Hindlimb muscle (tissue), 1 donor: ENCODE measurements around the gene TLR2. TPM values are rescaled to one million over a fixed set of nuclear protein-coding genes. Genes with fewer than 3 reads are reported as not detected.

ENCODE experiments used
- DNase-seq: peaks from one replicate; pipeline ENCODE4 v3.0.0-alpha.2; 2013
- polyA plus RNA-seq: library from polyadenylated mRNA; unstranded; fragments of 120-200 nt; gene quantifications from one replicate; pipeline ENCODE4 v1.2.1, GENCODE V29; 2013; ENCODE audit not compliant: insufficient read length

Gene TLR2
- polyA plus RNA-seq, 1 donor = 4.6 TPM

- no peak for DNase-seq
Measured at GRCh38 chr4:153731239-153731638, 47.2 kb downstream of the TLR2 start.

GRCh38 chr4:153733751-153734448 is 49.8 kb downstream of the TLR2 start:
- no peak for DNase-seq

- no peak for DNase-seq
Measured at GRCh38 chr4:153735906-153736461, 51.9 kb downstream of the TLR2 start.

- DNase-seq = no peak
Measured at GRCh38 chr4:153741541-153741940, 57.5 kb downstream of the TLR2 start.

- DNase-seq = no peak
Measured at GRCh38 chr4:153745651-153746050, 61.6 kb downstream of the TLR2 start.

GRCh38 chr4:153747406-153747955 is 63.4 kb downstream of the TLR2 start:
- DNase-seq = no peak

GRCh38 chr4:153748378-153748777 is 64.3 kb downstream of the TLR2 start:
- no peak for DNase-seq

GRCh38 chr4:153750197-153750817 is 66.2 kb downstream of the TLR2 start:
- peak; percentile 51 for DNase-seq

GRCh38 chr4:153755186-153755585 is 71.1 kb downstream of the TLR2 start:
- DNase-seq = no peak

Other genes with a start within 250 kb of the TLR2 start
- gene TMEM131L, start 217.9 kb upstream of the TLR2 start, polyA plus RNA-seq = 61.1 TPM
- gene RNF175, start 75.7 kb downstream of the TLR2 start, polyA plus RNA-seq = 0.25 TPM
- gene SFRP2, start 104.8 kb downstream of the TLR2 start, polyA plus RNA-seq = 42.4 TPM